Loucy (cell line): ENCODE measurements around the gene ALDH1A1.

Experiments
- H2AFZ ChIP-seq: fragments of 200-600 bp; sonication (generic); 2 replicates; pipeline ENCODE4 v1.6.0; 2016; ENCODE audit warnings: antibody characterized with exemption, mild to moderate bottlenecking, low read length, moderate library complexity
- H3F3A ChIP-seq: fragments of 200-600 bp; 2 replicates; pipeline ENCODE4 v1.6.0; 2016; ENCODE audit warnings: antibody characterized with exemption, low read depth, mild to moderate bottlenecking
- H3K27me3 ChIP-seq: fragments of 200-600 bp; sonication (generic); 2 replicates; pipeline ENCODE4 v1.6.1; 2014; ENCODE audit warnings: low read length, mild to moderate bottlenecking; ENCODE audit not compliant: insufficient read depth, poor library complexity, severe bottlenecking
- H3K36me3 ChIP-seq: fragments of 200-600 bp; sonication (generic); 2 replicates; pipeline ENCODE4 v1.6.1; 2016; ENCODE audit warnings: low read length; ENCODE audit not compliant: insufficient read depth
- H3K4me1 ChIP-seq: fragments of 200-600 bp; sonication (generic); 2 replicates; pipeline ENCODE4 v1.5.1; 2014; ENCODE audit warnings: low read length, mild to moderate bottlenecking; ENCODE audit not compliant: insufficient read depth, poor library complexity, severe bottlenecking
- H3K4me2 ChIP-seq: fragments of 200-600 bp; sonication (generic); 2 replicates; pipeline ENCODE4 v1.6.0; 2014; ENCODE audit warnings: antibody characterized with exemption, low read length, low read depth, mild to moderate bottlenecking; ENCODE audit not compliant: poor library complexity, severe bottlenecking
- H3K4me3 ChIP-seq: fragments of 200-600 bp; sonication (generic); 2 replicates; pipeline ENCODE4 v1.5.1; 2014; ENCODE audit warnings: low read length, mild to moderate bottlenecking, mixed read lengths; ENCODE audit not compliant: poor library complexity, severe bottlenecking
- H3K79me2 ChIP-seq: fragments of 200-600 bp; sonication (generic); 2 replicates; pipeline ENCODE4 v1.6.1; 2014; ENCODE audit warnings: low read length; ENCODE audit not compliant: insufficient read depth
- H3K9ac ChIP-seq: fragments of 200-600 bp; sonication (generic); 2 replicates; pipeline ENCODE4 v1.6.0; 2014; ENCODE audit warnings: mild to moderate bottlenecking, low read depth, low read length, moderate library complexity; ENCODE audit not compliant: poor library complexity, severe bottlenecking
- H3K9me2 ChIP-seq: fragments of 200-600 bp; sonication (generic); replicated peaks from 2 replicates; pipeline ENCODE4 v1.6.1; 2016; ENCODE audit warnings: low read depth, low read length, mixed read lengths
- H3K9me3 ChIP-seq: fragments of 200-600 bp; sonication (generic); 2 replicates; pipeline ENCODE4 v1.6.1; 2014; ENCODE audit warnings: mild to moderate bottlenecking, antibody characterized with exemption, low read length, low read depth; ENCODE audit not compliant: insufficient read depth
- H4K20me1 ChIP-seq: fragments of 200-600 bp; sonication (generic); 2 replicates; pipeline ENCODE4 v1.6.0; 2014; ENCODE audit warnings: antibody characterized with exemption, low read length, mild to moderate bottlenecking; ENCODE audit not compliant: insufficient read depth, poor library complexity, severe bottlenecking
- CTCF ChIP-seq: fragments of 200-600 bp; sonication (generic); conservative IDR thresholded peaks from 2 replicates; pipeline ENCODE4 v1.5.1; 2014; ENCODE audit warnings: mild to moderate bottlenecking, antibody characterized with exemption, low read length
- EZH2phosphoT487 ChIP-seq: fragments of 200-600 bp; IDR thresholded peaks from 2 replicates; pipeline ENCODE4 v1.6.1; 2018; ENCODE audit warnings: antibody characterized with exemption, mild to moderate bottlenecking, moderate library complexity, borderline replicate concordance

ALDH1A1 gene

GRCh38 chr9:72952381-72952690 is 517 bp downstream of the ALDH1A1 start:
- peak overlapping the region; percentile 65 for H3K9ac ChIP-seq
- no peaks in the 10 kb centered on the region for H3K9me3 ChIP-seq
- no peaks in the 10 kb centered on the region for H3K36me3 ChIP-seq
- peak overlapping the region; percentile 68 for H3K4me2 ChIP-seq
- H3F3A ChIP-seq = no peaks in the 10 kb centered on the region
- TF ChIP-seq EZH2phosphoT487 (no peak), CTCF (no peak)
- H3K4me3 ChIP-seq = peak overlapping the region; percentile 69
- H3K79me2 ChIP-seq = no peaks in the 10 kb centered on the region
- H4K20me1 ChIP-seq = no peaks in the 10 kb centered on the region
- H3K4me1 ChIP-seq = peaks cover 39% of the 10 kb centered on the region
- H2AFZ ChIP-seq = peak overlapping the region; percentile 61
- no peaks in the 10 kb centered on the region for H3K27me3 ChIP-seq
- no peaks in the 10 kb centered on the region for H3K9me2 ChIP-seq

- Histone ChIP-seq H3K9me2 (no peaks in the 10 kb centered on the region), H3K36me3 (no peaks in the 10 kb centered on the region), H3K4me3 (peak overlapping the region; percentile 69), H3K27me3 (no peaks in the 10 kb centered on the region), H3F3A (no peaks in the 10 kb centered on the region), H3K79me2 (no peaks in the 10 kb centered on the region), H3K4me2 (peak overlapping the region; percentile 68), H3K4me1 (peaks cover 39% of the 10 kb centered on the region), H2AFZ (peak overlapping the region; percentile 61), H3K9ac (peak overlapping the region; percentile 65), H4K20me1 (no peaks in the 10 kb centered on the region), H3K9me3 (no peaks in the 10 kb centered on the region)
- TF ChIP-seq CTCF = no peak
- TF ChIP-seq EZH2phosphoT487 = no peak
Measured at GRCh38 chr9:72951520-72952380, 1.1 kb downstream of the ALDH1A1 start.

GRCh38 chr9:72950875-72951442 is 1.9 kb downstream of the ALDH1A1 start:
- H3F3A ChIP-seq = no peaks in the 10 kb centered on the region
- peaks cover 39% of the 10 kb centered on the region for H3K4me1 ChIP-seq
- no peaks in the 10 kb centered on the region for H4K20me1 ChIP-seq
- H3K4me3 ChIP-seq = peak overlapping the region; percentile 69
- H3K4me2 ChIP-seq = peak overlapping the region; percentile 68
- H2AFZ ChIP-seq = peak overlapping the region; percentile 53; the same call in 1 of the 2 replicates
- no peaks in the 10 kb centered on the region for H3K27me3 ChIP-seq
- no peaks in the 10 kb centered on the region for H3K36me3 ChIP-seq
- no peaks in the 10 kb centered on the region for H3K9me3 ChIP-seq
- H3K9ac ChIP-seq = peak overlapping the region; percentile 65
- TF ChIP-seq EZH2phosphoT487 (no peak), CTCF (no peak)
- H3K79me2 ChIP-seq = no peaks in the 10 kb centered on the region
- H3K9me2 ChIP-seq = no peaks in the 10 kb centered on the region
